ENCODE measurements around the gene CCNF.

GRCh38 chr16:2473446-2473926, 44.2 kb downstream of the CCNF start:
- TF ChIP-seq ZBTB8A (IDR thresholded peaks at IDR 0.05; ENCODE audit: partially characterized antibody): no peak
- no peak for TF ChIP-seq CC2D1A (IDR thresholded peaks at IDR 0.05)
- TF ChIP-seq FOSL1 (tag; conservative IDR thresholded peaks at IDR 0.05): no peak
- TF ChIP-seq, protein P1, sequence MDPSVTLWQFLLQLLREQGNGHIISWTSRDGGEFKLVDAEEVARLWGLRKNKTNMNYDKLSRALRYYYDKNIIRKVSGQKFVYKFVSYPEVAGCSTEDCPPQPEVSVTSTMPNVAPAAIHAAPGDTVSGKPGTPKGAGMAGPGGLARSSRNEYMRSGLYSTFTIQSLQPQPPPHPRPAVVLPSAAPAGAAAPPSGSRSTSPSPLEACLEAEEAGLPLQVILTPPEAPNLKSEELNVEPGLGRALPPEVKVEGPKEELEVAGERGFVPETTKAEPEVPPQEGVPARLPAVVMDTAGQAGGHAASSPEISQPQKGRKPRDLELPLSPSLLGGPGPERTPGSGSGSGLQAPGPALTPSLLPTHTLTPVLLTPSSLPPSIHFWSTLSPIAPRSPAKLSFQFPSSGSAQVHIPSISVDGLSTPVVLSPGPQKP (CRISPR knock-in tag; IDR thresholded peaks at IDR 0.05): no peak
- TF ChIP-seq ZNF239 (CRISPR knock-in tag; IDR thresholded peaks at IDR 0.05): no peak
- TF ChIP-seq ZNF780A (CRISPR knock-in tag; IDR thresholded peaks at IDR 0.05): no peak
- no peak for TF ChIP-seq RNF2 (IDR thresholded peaks at IDR 0.05)
- no peak for TF ChIP-seq EZH2 (IDR thresholded peaks at IDR 0.05; ENCODE audit: borderline replicate concordance, low read depth, low read length)
- TF ChIP-seq EHMT2 (IDR thresholded peaks at IDR 0.05): no peak

All from K562 (cell line).